Tibial artery (tissue), 4 donors: ENCODE data around the gene SEMA4B.
"Not testable (repeated sequence)": the region's sequence is repeated elsewhere in the genome, so short reads cannot be mapped to it uniquely, and the experiment has no call there.

Experiments
- DNase-seq, 2 donors: peaks; one replicate each; pipeline ENCODE4 v3.0.0-alpha.2; 2019
- H3K27ac ChIP-seq, 2 donors: fragments of 200-600 bp; sonication (generic) in 1 of 2; 1 replicate in 1 of 2; 2 replicates in 1 of 2; pipeline ENCODE4 v1.5.1; 2018 to 2019; ENCODE audit warnings: mild to moderate bottlenecking in 1 of 2
- H3K27me3 ChIP-seq, 2 donors: fragments of 200-600 bp; sonication (generic) in 1 of 2; one replicate each; pipeline versions ENCODE4 v1.5.1 to v1.6.0; 2016 to 2019
- H3K36me3 ChIP-seq, 3 donors: fragments of 200-600 bp; sonication (generic) in 2 of 3; one replicate each; pipeline ENCODE4 v1.5.1; 2016 to 2019; ENCODE audit warnings: mild to moderate bottlenecking in 2 of 3
- H3K4me1 ChIP-seq, 4 donors: fragments of 200-600 bp; sonication (generic) in 2 of 4; 1 replicate in 3 of 4; 2 replicates in 1 of 4; pipeline ENCODE4 v1.5.1; 2016 to 2019
- H3K4me3 ChIP-seq, 2 donors: fragments of 200-600 bp; sonication (generic) in 1 of 2; 1 replicate in 1 of 2; 2 replicates in 1 of 2; pipeline ENCODE4 v1.5.1; 2018 to 2019; ENCODE audit warnings: mild to moderate bottlenecking in 2 of 2
- H3K9me3 ChIP-seq, 3 donors: fragments of 200-600 bp; sonication (generic) in 1 of 3; one replicate each; pipeline ENCODE4 v1.5.1; 2016 to 2019
- intact Hi-C: fragments of 100-400 bp; cut with DNase I; formaldehyde crosslinking; loops from one replicate; pipeline ENCODE4 v1.15.0; 2023; ENCODE audit warnings: low total_unique reads
- TF ChIP-seq, protein P1 (sequence below), 2 experiments: fragments of 200-600 bp in 1 of 2; fragments of 450-650 bp in 1 of 2; IDR thresholded peaks; one replicate each; pipeline ENCODE4 v1.5.1; 2017 to 2019; ENCODE audit warnings: antibody characterized with exemption in 2 of 2, mild to moderate bottlenecking in 1 of 2, moderate library complexity in 1 of 2

SEMA4B gene

DNA sequence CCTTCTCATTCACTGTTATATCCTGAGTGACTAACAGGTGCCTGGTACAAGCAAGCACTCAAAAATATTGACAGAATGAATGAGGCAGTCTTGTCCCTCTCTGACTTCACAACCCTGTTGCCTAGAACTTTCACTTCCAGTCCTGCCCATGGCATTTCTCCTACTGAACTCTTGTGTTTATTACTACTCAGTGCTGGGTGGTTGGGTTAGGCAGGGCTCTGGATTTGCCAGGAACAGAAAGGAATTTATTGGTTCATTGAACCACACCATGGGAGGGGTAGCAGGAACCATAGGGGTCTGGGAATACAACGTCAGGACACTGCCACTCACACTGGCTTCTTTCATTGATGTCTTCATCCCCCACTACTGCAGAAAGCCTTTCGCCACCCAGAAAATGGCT lies 41.9 kb upstream of the SEMA4B start:
- no peaks in the 10 kb centered on the region for H3K36me3 ChIP-seq
- TF ChIP-seq, protein P1, sequence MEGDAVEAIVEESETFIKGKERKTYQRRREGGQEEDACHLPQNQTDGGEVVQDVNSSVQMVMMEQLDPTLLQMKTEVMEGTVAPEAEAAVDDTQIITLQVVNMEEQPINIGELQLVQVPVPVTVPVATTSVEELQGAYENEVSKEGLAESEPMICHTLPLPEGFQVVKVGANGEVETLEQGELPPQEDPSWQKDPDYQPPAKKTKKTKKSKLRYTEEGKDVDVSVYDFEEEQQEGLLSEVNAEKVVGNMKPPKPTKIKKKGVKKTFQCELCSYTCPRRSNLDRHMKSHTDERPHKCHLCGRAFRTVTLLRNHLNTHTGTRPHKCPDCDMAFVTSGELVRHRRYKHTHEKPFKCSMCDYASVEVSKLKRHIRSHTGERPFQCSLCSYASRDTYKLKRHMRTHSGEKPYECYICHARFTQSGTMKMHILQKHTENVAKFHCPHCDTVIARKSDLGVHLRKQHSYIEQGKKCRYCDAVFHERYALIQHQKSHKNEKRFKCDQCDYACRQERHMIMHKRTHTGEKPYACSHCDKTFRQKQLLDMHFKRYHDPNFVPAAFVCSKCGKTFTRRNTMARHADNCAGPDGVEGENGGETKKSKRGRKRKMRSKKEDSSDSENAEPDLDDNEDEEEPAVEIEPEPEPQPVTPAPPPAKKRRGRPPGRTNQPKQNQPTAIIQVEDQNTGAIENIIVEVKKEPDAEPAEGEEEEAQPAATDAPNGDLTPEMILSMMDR (IDR thresholded peaks at IDR 0.05), result no peak
- DNase-seq, result no peak
- no peak overlapping the region for H3K4me3 ChIP-seq
- peaks cover 0 to 17% (median 8%) of the 10 kb centered on the region in 4 donors for H3K4me1 ChIP-seq
- intact Hi-C loops, result no loop called here
- no peaks in the 10 kb centered on the region for H3K27me3 ChIP-seq
- peak overlapping the region in 1 of 2 donors; percentile 54 for H3K27ac ChIP-seq
- no peaks in the 10 kb centered on the region for H3K9me3 ChIP-seq

DNA sequence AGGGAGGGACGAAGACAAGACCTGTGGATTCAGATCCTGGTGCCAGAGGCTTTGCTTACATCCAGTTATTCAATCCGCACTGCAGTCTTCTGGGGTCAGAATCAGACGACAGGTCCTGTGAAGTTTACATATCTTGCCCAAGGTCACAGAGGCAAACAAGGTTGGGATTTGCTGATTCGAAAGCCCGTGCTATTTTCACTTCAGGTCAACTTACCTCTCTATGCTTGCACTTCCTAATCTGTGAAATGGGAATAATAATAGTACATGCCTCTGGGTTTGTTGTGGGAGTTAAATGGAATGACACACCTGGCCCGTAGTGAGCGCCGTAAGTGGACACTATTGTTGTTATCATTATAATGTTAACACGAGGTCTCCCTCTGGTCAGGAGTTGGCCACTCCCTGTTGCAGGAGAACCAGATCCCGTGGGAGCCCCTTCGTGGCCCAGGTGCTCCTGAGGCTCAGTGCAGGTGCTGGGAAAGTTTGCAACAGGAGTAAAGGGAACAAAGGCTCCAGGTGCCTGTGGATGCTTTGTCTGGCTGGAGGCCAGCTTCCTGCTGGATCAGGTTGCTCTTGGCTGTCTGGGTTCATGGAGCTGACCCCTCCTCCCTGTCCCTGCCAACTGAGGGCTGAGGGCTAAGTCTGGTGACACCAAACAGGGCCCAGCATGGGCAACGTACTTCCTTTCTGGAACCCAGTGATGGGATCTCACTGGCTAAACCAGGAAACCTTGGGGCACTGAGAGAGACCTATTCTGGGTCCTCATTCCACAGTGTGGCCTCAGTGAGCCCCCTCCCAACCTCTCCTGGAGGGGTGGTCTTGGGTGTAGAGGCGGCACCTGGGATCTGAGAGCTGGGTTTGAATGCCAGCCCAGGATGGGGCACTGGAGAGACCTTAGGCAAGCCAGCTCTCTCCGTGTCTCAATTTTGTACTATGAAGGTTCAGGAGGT lies 40.1 kb upstream of the SEMA4B start:
- H3K36me3 ChIP-seq, result no peaks in the 10 kb centered on the region
- TF ChIP-seq, protein P1 (IDR thresholded peaks at IDR 0.05), result no peak
- H3K4me1 ChIP-seq, result peaks cover 0 to 27% (median 17%) of the 10 kb centered on the region in 4 donors
- no peaks in the 10 kb centered on the region for H3K27me3 ChIP-seq
- intact Hi-C loops, result loop anchor here (5.0 kb wide), 1 partner anchor 41 kb away; the partner anchor contains the start of gene SEMA4B
- no peaks in the 10 kb centered on the region for H3K9me3 ChIP-seq
- H3K4me3 ChIP-seq, result no peak overlapping the region
- DNase-seq, result no peak
- peak overlapping the region in 1 of 2 donors; percentile 38 for H3K27ac ChIP-seq

DNA sequence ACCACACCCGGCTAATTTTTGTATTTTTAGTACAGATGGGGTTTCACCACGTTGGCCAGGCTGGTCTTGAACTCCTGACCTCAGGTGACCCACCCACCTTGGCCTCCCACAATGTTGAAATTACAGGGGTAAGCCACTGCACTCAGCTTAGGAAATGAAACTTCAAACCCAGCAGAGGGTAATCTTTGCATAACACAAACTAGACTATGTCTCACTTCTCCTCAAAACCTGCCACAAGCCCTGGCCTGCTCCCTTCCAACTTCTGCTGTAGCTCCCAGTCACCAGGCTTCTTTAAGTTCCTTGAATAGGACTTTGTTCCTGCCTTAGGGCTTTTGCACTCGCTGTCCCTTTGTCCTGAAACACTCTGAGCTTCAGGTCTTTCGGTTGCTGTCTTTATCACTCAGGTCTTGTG lies 39.2 kb upstream of the SEMA4B start:
- no peaks in the 10 kb centered on the region for H3K36me3 ChIP-seq
- TF ChIP-seq, protein P1 (IDR thresholded peaks at IDR 0.05), result no peak
- intact Hi-C loops, result loop anchor here (5.0 kb wide), 1 partner anchor 40 kb away; the partner anchor contains the start of gene SEMA4B
- H3K9me3 ChIP-seq, result no peaks in the 10 kb centered on the region
- peaks cover 0 to 30% (median 18%) of the 10 kb centered on the region in 4 donors for H3K4me1 ChIP-seq
- H3K27ac ChIP-seq, result no peak overlapping the region
- H3K4me3 ChIP-seq, result no peak overlapping the region
- no peaks in the 10 kb centered on the region for H3K27me3 ChIP-seq
- DNase-seq, result no peak

DNA sequence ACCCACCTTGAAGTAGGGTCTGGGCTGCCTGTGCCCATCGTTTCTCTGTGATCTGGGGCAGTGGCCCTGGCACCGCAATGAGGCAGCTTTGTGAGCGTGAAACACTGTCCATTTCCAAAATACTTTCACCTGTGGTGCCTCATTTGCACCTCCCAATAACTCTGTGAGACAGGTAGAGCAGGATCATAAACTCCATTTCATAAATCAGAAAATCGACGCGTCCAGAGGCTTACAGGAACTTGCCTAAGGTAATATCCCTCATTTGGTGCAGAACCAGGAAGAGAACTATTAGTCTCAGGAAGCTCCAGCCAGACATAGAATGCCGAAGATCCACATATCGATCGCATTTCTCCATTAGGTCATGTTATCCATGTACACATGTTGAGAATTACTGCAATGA lies 38.2 kb upstream of the SEMA4B start:
- intact Hi-C loops, result loop anchor here (5.0 kb wide), 1 partner anchor 39 kb away; the partner anchor contains the start of gene SEMA4B
- H3K4me1 ChIP-seq, result peaks cover 0 to 28% (median 18%) of the 10 kb centered on the region in 4 donors
- no peak overlapping the region for H3K27ac ChIP-seq
- no peaks in the 10 kb centered on the region for H3K9me3 ChIP-seq
- H3K27me3 ChIP-seq, result no peaks in the 10 kb centered on the region
- TF ChIP-seq, protein P1 (IDR thresholded peaks at IDR 0.05), result no peak
- H3K36me3 ChIP-seq, result no peaks in the 10 kb centered on the region
- H3K4me3 ChIP-seq, result no peak overlapping the region
- no peak for DNase-seq

DNA sequence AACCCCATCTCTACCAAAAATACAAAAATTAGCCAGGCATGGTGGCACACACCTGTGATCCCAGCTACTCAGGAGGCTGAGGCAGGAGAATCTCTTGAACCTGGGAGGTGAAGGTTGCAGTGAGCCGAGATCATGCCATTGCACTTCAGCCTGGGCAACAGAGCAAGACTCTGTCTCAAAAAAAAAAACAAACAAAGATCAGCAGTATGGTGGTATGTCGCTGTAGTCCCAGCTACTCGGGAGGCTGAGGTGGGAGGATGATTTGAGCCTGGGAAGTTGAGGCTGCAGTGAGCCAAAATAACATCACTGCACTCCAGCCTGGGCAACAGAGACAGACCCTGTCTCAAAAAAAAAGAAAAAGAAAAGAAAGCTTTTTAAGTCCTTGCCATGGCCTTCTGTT lies 36.9 kb upstream of the SEMA4B start:
- not testable (repeated sequence) for H3K9me3 ChIP-seq, DNase-seq, H3K27ac ChIP-seq, H3K36me3 ChIP-seq, H3K27me3 ChIP-seq, H3K4me3 ChIP-seq
- intact Hi-C loops, result loop anchor here (5.0 kb wide), 1 partner anchor 38 kb away; the partner anchor contains the start of gene SEMA4B
- peaks cover 0 to 19% (median 10%) of the 10 kb centered on the region in 4 donors for H3K4me1 ChIP-seq

DNA sequence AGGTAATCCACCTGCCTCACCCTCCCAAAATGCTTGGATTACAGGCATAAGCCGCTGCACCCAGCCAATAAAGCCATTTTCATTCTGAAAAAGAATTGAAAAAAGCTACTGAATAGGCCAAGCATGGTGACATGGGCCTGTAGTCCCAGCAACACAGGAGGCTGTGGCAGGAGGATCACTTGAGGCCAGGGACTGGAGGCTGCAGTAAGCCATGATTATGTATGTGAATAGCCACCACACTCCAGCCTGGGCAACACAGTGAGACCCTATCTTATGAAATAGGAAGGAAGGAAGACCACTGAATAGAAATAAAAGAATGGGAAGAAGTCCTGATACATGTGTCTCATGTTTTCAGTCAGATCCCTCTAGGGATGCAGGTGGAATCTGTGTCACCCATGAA lies 36.0 kb upstream of the SEMA4B start:
- TF ChIP-seq, protein P1 (IDR thresholded peaks at IDR 0.05), result no peak

More for the DNA sequence above, 36.0 kb upstream of the SEMA4B start:
- intact Hi-C loops, result no loop called here
- Histone ChIP-seq H3K36me3 (no peaks in the 10 kb centered on the region), H3K4me1 (peaks cover 0 to 19% (median 10%) of the 10 kb centered on the region in 4 donors), H3K9me3 (no peaks in the 10 kb centered on the region), H3K4me3 (no peak overlapping the region), H3K27me3 (no peaks in the 10 kb centered on the region), H3K27ac (peak overlapping the region; percentile 66 to 70)
- DNase-seq, result no peak
